ENCODE measurements around the gene DEPDC1B. TPM values are rescaled to one million over a fixed set of nuclear protein-coding genes. Genes with fewer than 3 reads are reported as not detected.
A peak's percentile ranks its signal among the peaks of the same experiment; 100 is the strongest.
"Not testable (repeated sequence)": the region's sequence is repeated elsewhere in the genome, so short reads cannot be mapped to it uniquely, and the experiment has no call there.

Gene DEPDC1B
- total RNA-seq, 1 donor from 2014 or later = 0.74 TPM

DNA sequence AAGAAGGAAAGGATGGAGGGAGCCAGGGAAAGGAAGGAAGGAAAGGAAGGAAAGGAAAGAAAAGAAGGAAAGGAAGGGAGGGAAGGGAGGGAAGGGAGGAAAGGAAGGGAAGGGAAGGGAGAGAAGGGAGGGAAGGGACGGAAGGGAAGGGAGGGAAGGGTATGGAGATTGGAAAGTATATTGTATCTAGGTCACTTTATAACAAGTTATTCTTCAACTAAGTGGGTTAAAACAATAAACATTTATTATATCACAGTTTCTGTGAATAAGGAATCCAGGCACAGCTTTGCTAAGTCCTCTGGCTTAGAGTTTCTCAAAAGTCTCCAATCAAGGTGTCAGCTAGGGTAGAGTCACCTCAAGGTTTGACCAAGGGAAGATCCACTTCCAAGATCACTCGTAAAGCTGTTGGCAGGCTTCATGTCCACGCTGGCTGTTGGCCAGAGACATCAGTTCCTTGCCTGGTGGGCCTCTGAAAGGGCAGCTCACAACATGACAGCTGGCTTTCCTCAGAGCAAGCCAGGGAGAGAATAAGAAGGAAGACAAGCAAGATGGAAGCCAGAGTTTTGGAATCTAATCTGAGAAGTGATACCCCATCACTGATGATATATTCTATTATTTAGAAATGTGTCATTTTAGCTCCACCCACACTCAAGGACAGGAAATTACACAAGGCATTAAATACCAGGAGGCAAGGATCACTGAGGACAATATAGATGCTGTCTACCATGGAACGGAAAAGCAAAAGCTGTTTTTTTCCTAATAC is 105.1 kb downstream of the DEPDC1B start:
- TF ChIP-seq, protein P1, sequence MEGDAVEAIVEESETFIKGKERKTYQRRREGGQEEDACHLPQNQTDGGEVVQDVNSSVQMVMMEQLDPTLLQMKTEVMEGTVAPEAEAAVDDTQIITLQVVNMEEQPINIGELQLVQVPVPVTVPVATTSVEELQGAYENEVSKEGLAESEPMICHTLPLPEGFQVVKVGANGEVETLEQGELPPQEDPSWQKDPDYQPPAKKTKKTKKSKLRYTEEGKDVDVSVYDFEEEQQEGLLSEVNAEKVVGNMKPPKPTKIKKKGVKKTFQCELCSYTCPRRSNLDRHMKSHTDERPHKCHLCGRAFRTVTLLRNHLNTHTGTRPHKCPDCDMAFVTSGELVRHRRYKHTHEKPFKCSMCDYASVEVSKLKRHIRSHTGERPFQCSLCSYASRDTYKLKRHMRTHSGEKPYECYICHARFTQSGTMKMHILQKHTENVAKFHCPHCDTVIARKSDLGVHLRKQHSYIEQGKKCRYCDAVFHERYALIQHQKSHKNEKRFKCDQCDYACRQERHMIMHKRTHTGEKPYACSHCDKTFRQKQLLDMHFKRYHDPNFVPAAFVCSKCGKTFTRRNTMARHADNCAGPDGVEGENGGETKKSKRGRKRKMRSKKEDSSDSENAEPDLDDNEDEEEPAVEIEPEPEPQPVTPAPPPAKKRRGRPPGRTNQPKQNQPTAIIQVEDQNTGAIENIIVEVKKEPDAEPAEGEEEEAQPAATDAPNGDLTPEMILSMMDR (IDR thresholded peaks at IDR 0.05) = no peak
- TF ChIP-seq POLR2AphosphoS5 (IDR thresholded peaks at IDR 0.05; ENCODE audit: insufficient read depth in 1 of 2, low read depth in 1 of 2) (no peak), POLR2A (IDR thresholded peaks at IDR 0.05) (no peak)
- DNase-seq (ENCODE audit: extremely low spot score in 2 of 2) = no peak
- intact Hi-C loops (cut with DNase I) = no loop called here
- no peak overlapping the region for H3K27ac ChIP-seq
- no peaks in the 10 kb centered on the region for H3K36me3 ChIP-seq
- H3K9me3 ChIP-seq = no peaks in the 10 kb centered on the region
- H3K27me3 ChIP-seq = no peaks in the 10 kb centered on the region
- no peak overlapping the region for H3K4me3 ChIP-seq
- H3K4me1 ChIP-seq = no peaks in the 10 kb centered on the region

GRCh38 chr5:60590172-60590571 is 109.8 kb downstream of the DEPDC1B start:
- intact Hi-C loops (cut with DNase I) = no loop called here
- H3K4me1 ChIP-seq = no peaks in the 10 kb centered on the region
- no peak overlapping the region for H3K4me3 ChIP-seq
- no peak overlapping the region for H3K27ac ChIP-seq
- H3K9me3 ChIP-seq = no peaks in the 10 kb centered on the region
- H3K27me3 ChIP-seq = no peaks in the 10 kb centered on the region
- no peaks in the 10 kb centered on the region for H3K36me3 ChIP-seq
- no peak for DNase-seq (ENCODE audit: extremely low spot score in 2 of 2)
- no peak for TF ChIP-seq POLR2A (IDR thresholded peaks at IDR 0.05)
- no peak for TF ChIP-seq POLR2AphosphoS5 (IDR thresholded peaks at IDR 0.05; ENCODE audit: insufficient read depth in 1 of 2, low read depth in 1 of 2)
- TF ChIP-seq, protein P1 (IDR thresholded peaks at IDR 0.05) = no peak

GRCh38 chr5:60587312-60587711 is 112.7 kb downstream of the DEPDC1B start:
- H3K9me3 ChIP-seq; H3K4me3 ChIP-seq; DNase-seq (ENCODE audit: extremely low spot score in 2 of 2); H3K36me3 ChIP-seq; intact Hi-C loops (cut with DNase I); H3K27me3 ChIP-seq; H3K27ac ChIP-seq; H3K4me1 ChIP-seq: not testable (repeated sequence)

- Histone ChIP-seq H3K27me3 (no peaks in the 10 kb centered on the region), H3K4me3 (no peak overlapping the region), H3K27ac (no peak overlapping the region), H3K9me3 (no peaks in the 10 kb centered on the region), H3K4me1 (no peaks in the 10 kb centered on the region), H3K36me3 (no peaks in the 10 kb centered on the region)
- TF ChIP-seq, protein P1 (IDR thresholded peaks at IDR 0.05) = peak in 1 of 3 experiments; percentile 8
- no peak for TF ChIP-seq POLR2A (IDR thresholded peaks at IDR 0.05)
- TF ChIP-seq POLR2AphosphoS5 (IDR thresholded peaks at IDR 0.05; ENCODE audit: insufficient read depth in 1 of 2, low read depth in 1 of 2) = no peak
- intact Hi-C loops (cut with DNase I) = no loop called here
- DNase-seq (ENCODE audit: extremely low spot score in 2 of 2) = no peak
Measured at GRCh38 chr5:60586307-60586901, 113.6 kb downstream of the DEPDC1B start.

DNA sequence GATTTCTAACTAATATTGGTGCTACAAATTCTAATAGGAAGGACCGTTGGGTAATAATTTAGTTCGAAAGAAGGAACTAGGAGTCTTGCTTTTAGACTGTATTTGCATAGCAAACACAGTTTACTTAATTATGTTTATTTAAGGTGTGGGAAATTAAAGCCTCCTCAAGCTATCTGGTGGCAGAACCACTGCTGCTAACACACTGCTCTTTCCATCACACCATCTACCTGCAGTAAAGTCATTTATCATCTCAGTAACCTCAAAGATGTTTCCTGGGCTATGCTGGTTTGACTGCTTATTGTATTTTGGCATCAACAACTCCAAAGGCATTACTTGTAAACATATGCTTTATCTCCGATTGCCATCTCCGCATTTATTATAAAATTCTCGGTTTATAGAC is 114.3 kb downstream of the DEPDC1B start:
- Histone ChIP-seq H3K4me3 (no peak overlapping the region), H3K27me3 (no peaks in the 10 kb centered on the region), H3K36me3 (no peaks in the 10 kb centered on the region), H3K4me1 (no peaks in the 10 kb centered on the region), H3K27ac (no peak overlapping the region), H3K9me3 (no peaks in the 10 kb centered on the region)
- DNase-seq (ENCODE audit: extremely low spot score in 2 of 2) = no peak
- intact Hi-C loops (cut with DNase I) = no loop called here
- TF ChIP-seq POLR2AphosphoS5 (IDR thresholded peaks at IDR 0.05; ENCODE audit: insufficient read depth in 1 of 2, low read depth in 1 of 2) (no peak), POLR2A (IDR thresholded peaks at IDR 0.05) (no peak)
- TF ChIP-seq, protein P1 (IDR thresholded peaks at IDR 0.05) = no peak
